T-helper 1 cell treated with Interleukin-12 subunit alpha and Interleukin-12 subunit beta and Interleukin-4 antibody, amounts not matched to agents 30 ng/mL and 1 ng/mL, for 36 hours (primary cell): ENCODE data around the gene FTCDNL1. TPM values are rescaled to one million over a fixed set of nuclear protein-coding genes. Genes with fewer than 3 reads are reported as not detected.

Source experiments
- intact Hi-C: fragments of 100-400 bp; cut with micrococcal nuclease; formaldehyde crosslinking; loops from one replicate; pipeline ENCODE4 v1.15.1; 2024
- total RNA-seq: library from RNA; stranded (reverse); gene quantifications from 2 replicates; pipeline ENCODE4 v1.2.3, GENCODE V29; 2022

Gene FTCDNL1
- total RNA-seq: 0.71 and 1.0 TPM in 2 replicates

DNA sequence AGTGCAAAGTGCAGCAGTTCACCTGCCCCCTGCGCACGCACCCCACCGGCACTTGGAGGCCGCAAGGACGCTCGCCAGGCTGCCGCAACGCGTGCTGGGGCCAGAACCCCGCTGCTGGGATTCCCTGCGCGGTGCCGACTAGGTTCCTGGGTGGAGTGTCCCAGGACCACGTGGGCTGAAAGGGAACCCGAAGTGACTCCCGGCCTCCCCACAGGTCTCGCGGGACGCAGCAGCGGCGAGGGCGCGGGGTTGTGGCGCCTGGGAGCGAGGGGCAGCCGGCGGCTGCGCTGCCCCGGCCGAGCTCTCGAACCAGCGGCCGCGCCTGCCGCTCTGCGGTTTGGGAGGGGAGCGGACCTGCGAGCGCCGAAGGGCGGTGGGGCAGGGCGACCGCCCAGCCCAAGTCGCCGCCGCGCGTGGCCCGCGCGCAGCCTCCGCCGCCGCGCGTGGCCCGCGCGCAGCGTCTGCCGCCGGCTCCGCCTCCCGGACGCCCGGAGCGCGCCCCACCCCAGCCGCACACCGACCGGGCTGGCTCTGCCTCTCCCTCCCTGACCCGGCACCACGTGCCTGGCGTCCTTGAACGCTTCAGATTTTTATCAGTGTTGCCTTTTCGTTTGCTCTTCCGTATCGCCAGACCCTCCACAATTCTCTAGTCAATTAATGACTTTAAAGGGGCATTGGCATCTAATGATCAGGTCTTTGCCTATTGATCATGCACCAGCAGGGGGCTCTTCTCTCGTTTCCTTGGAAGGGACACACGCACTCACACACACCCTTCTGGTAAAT is at the start of gene FTCDNL1:
Gene FTCDNL1 (minus strand): TSS at position 475 of the 783 bp plus-strand sequence. CDS start 2,230 bp downstream, outside the sequence.
- intact Hi-C loops: loop anchor here (1.0 to 5.0 kb wide), 10 partner anchors 10 to 960 kb away; partner anchors contain the start of genes BZW1, C2orf69, MAIP1 and SGO2

DNA sequence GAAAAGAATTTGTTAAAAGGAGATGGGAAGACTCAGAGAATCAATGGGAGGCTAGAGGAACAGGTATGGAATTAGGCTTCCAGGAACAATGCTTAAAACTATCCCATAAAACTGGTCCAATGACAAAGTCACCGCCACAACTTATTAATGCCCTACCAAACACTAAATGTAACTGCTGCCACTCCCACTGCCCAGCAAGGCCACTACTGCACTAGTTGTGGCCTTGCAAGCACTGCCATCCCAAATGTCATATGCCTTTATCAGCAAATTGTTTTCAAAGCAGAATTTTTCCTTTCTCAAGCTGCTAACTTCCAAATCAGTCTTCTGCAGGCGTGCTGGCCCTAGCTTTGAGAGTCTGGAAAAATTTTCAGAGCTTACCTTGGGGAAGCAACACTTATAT is 45.6 kb upstream of the FTCDNL1 start:
- intact Hi-C loops: no loop called here

DNA sequence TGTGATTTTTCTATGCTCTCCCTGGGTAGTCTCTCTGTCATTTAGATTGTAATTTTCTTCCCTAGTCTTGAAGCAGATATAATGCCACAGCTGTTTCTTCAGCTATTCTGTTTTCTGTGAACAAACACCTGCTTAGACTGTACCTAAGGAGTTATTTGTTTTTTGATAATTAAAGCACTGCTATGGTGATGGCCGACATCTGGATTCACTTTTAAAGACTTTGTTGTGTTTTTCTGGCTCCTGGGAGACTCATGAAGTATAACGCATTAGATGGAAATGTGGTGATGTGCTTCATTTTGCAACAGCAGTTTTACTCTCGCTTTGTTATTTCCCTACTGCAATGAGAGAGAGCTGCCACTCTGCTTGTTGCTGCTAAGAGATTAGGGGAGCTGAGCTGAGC is 44.4 kb upstream of the FTCDNL1 start:
- intact Hi-C loops: no loop called here

DNA sequence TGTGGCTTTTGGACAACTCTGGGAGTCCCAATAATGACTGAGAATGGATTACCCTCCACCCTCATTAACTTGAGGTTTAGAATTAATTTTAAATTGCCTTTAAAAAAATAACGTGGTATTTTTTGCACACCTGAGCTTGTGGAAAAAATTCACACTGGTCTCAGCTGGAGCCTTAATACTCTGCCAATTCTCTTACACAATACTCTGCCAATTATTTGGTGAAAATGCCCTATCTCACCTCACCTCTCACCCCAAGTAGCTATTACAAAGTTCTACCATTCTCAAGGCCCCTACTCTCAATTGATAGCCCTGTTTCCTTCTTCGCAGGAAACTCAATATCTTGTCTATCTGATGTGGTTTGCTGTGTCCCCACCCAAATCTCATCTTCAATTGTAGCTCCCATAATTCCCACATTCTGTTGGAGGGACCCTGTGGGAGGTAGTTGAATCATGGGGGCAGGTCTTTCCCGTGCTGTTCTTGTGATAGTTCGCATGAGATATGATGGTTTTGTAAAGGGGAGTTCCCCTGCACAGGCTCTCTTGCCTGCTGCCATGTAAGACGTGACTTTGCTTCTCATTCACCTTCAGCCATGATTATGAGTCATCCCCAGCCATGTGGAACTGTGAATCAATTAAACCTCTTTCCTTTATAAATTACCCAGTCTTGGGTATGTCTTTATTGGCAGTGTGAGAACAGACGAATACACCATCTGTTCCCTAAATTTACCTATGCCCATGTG is 32.7 kb upstream of the FTCDNL1 start:
- intact Hi-C loops: no loop called here

DNA sequence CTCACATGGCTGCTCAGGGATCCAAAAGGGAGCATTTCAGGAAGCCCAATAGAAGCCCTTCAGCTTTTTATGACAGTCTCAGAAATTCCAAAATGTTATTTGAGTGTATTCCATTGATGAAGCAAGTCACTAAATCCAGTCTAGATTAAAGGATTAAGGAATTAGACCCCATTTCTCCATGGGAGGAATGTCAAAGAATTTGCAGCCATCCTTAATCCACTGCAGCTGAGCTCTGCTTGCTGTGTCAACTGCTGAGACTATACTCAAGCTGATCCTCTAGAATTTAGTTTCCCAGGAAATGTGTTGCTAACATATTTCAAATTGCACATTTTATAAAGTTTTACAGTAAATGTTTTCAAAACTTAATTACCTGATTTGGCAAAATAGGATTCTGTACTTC is 31.7 kb upstream of the FTCDNL1 start:
- intact Hi-C loops: no loop called here

DNA sequence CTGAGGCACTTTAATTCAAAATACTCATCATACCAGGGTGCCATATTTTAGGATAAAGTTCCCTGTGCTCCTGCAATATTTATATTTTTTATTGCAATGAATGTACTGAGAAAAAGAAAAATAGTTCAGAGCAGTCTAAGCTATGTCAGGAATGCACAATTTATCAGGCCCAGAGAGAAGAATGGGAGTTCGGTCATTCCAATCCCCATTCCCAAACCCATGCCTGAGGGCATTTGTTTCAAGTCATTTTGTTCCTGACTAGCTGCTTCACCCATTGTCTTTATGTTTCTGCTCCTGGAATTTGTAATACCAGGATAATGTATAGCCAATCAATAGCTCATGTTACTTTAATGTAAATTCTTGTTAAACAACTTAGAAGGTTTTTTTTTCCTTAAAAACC is 24.4 kb upstream of the FTCDNL1 start:
- intact Hi-C loops: no loop called here

DNA sequence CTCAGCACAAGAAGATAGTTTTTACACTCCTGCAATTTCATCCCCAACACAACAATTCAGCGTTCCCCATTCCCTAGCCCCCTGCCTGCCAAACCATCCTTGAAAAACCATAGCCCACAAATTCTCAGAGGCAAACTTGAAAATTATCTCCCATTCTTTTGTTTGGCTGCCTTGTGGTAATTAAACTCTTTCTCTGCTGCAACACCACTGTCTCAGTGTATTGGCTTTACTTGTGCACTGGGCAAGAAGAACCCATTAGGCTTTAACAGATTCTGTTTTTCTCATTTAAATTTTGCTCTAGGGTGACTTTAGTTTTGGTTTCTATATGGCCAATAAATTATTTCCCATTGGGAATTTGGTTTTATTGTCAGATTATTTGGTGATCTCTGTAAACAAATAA is 23.2 kb upstream of the FTCDNL1 start:
- intact Hi-C loops: no loop called here

DNA sequence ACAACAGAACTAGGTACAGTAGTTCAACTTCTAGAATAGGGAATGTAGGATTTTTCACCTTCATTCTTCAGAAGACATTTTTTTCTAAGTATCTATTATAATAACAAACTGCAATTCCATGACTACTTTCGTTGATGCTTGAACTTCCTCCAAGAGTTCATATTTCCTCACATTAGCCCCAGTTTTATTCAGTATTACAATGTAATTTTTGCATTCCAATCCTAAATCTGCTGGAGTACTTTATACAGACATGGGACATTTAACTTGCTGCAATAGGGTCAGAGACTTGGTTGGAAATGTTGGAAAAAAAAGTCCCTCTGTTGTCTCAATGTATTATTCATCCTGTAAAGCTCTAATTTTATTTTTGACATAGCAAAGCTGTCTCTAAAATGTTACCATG is 19.6 kb upstream of the FTCDNL1 start:
- intact Hi-C loops: no loop called here

DNA sequence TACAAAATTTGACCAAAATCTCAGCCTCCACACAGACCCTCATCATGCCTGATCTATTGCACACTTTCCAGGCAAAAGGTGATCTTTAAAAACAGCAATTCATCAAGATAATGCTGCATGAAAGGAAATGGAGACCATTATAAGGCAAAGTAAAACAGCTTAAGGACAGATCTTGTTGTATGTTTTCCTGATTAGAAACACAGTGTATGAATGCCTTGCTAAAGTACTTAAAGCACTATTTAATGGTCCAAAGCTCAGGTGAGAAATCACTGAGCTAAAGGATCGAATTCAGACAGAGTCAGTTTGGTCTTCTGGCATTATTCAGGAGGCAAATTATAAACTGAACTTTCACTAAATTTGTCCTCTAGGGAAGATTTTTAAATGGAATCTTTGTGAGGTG is 18.7 kb upstream of the FTCDNL1 start:
- intact Hi-C loops: no loop called here

DNA sequence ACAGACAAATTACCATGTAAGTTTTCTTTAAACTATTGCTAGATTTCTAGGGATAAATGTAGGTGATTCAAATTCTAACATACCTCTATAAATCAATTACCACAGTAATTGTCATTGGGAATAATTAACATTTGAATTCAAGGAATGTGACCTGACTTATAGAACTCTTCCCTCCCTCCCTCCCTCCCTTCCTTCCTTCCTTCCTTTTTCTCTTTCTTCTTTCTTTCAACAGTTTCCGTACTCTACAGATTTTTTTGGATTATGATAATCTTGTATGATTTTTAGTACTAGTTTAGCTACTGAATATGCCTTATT is 18.2 kb upstream of the FTCDNL1 start:
- intact Hi-C loops: no loop called here

DNA sequence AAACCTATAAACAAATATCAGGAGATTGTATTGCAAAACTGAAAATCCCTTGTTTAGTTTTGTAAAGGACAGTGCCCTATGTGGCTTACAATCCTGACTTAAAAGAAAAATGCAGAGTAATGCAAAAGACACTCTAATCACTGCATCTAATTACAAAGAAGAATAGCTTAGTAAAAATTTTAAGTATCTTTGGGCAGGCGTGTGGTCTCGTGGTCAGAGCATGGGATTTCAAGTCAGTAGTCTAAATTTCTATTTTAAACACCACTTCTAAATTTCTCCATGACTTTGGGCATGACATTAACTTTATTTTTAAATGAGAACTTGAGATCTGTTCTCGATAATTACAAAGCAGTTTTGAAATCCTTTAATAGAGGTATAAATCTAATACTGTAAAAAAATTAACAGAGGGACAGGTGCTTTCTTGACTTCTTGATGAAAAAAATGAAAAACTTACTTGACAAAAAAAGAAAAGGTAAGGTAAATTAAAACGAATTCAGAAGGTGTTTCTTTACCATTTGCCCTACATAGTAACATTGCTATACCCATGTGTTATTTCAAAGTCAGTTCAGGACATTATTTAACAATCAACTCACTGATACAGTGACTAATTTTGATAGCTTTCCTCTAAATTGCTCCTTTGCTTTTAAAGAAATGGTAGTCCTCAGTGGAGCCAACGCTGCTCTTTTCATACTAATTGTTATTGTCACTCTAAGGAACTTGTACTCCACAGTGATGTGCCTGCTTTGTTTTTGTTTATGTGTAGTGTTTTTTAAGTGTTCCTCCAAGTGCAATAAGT is 17.6 kb upstream of the FTCDNL1 start:
- intact Hi-C loops: no loop called here

DNA sequence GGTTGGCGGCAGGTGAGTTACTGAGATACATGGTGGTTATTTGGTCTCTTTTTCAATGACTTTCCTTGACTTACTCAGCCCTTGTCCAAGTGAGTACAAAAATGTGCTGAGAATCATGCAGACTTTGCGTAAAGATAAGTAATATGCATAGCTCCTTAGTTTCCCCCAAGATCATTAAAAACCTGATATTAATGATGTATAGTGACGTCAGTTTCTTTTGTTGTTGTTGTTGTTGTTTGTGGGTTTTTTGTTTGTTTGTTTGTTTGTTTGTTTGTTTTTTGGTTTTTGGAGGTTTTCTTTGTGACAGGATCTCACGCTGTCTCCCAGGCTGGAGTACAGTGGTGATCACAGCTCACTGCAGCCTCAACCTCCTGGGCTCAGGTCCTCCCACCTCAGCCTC is 14.9 kb upstream of the FTCDNL1 start:
- intact Hi-C loops: no loop called here

DNA sequence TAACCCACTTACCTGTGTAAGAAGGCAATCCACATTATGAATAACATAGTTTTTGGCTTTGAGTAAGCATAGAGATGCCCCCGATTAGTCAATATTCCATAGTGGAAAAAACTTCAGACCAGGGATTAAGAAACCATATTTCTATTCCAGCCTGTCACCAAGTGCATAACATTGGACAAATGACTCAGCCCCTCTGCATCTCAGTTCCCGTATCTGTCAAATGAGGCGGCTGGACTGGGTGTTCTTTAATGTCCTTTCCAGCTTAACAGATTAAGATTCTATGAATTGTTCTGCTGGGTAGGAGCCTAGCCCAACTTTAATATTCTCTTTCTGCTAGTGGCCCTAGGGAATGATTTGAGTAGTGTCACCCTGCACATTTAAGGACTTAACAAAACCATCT is 11.8 kb upstream of the FTCDNL1 start:
- intact Hi-C loops: loop anchor here (5.0 kb wide), 1 partner anchor 120 kb away; no protein-coding TSS in a partner anchor

DNA sequence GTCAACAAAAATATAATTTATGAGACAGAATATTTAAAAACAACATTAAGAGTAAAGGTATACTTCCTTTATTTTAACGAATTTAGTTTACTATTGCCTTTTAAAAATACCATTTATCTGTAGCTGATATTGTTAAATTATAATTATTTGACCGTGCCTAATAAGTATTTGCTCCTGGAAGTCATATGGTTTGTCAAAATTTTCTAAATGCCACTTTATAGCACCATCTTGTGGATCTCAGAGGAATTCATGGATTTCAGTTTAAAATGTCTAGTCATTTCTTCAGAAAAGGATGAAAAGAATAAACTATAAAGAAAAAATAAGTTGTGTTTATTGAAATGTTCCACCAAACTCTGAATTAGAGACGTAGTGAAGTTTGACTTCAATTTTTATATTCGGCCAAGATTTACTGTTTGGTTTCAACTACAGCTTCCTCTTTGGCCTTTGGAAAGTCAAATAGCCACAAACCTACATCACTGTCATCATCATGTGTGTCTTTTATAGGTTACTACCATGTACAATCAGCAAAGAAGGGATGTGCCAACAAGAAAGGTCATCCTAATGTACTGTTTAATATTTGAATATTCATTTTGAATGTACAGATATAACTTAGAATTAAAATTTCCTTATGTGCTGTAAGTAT is 10.3 kb upstream of the FTCDNL1 start:
- intact Hi-C loops: loop anchor here (1.0 to 5.0 kb wide), 5 partner anchors 10 to 157 kb away; partner anchors contain the start of genes C2orf69 and FTCDNL1

DNA sequence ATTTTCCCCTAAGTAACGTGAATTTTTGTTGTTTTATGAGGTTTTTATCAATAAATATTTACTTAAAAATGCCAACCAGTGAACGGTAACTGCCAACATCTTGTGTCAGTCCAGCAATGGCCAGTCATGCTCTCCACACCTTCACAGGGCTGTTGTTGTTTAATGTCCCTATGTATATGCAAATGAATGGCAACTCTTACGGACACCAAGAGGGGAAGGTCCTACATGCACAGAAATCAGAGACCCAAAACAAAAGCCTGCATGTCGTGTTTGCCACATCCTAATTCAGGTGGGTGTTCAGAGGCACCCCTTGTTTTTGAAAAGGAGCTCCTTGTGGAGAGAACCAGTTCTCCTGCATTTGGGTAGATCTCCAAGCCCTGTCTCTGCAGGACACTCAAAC is 4.8 kb upstream of the FTCDNL1 start:
- intact Hi-C loops: no loop called here

DNA sequence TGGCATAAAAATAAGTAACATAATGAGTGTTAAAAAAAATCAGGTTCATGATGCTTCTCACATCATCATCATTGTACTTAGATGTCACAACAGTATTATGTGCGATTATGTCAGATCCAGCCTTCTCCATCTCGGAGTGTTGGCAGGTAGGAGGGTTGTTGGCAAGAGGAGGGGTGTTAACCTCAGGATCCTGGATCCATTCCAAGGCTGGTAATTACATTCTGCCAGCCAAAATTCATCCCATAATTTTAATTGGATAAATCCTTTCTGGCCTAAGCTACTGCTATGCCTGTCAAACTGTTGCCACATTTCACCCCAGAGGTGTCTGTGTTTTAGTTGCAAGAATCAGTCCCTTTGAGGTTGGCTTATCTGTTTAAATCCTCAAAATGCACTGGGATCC is 891 bp upstream of the FTCDNL1 start:
- intact Hi-C loops: loop anchor here (1.0 to 5.0 kb wide), 10 partner anchors 9 to 959 kb away; partner anchors contain the start of genes BZW1, C2orf69, MAIP1 and SGO2

DNA sequence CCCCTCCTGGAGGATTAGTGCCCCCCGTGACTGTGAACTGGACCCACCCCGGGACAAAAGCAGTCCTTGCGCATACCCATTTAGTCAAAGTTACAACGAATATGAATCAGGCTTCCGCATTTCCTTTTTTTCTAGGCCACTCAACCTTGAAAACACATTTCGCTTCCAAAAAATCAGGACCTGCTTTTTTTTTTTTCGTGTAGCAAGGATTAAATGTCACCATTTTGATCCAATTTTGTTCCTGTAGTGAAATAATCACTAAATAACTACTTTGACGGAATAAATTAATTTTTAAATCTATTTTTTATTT is 464 bp upstream of the FTCDNL1 start:
- intact Hi-C loops: loop anchor here (1.0 to 5.0 kb wide), 10 partner anchors 10 to 959 kb away; partner anchors contain the start of genes BZW1, C2orf69, MAIP1 and SGO2

DNA sequence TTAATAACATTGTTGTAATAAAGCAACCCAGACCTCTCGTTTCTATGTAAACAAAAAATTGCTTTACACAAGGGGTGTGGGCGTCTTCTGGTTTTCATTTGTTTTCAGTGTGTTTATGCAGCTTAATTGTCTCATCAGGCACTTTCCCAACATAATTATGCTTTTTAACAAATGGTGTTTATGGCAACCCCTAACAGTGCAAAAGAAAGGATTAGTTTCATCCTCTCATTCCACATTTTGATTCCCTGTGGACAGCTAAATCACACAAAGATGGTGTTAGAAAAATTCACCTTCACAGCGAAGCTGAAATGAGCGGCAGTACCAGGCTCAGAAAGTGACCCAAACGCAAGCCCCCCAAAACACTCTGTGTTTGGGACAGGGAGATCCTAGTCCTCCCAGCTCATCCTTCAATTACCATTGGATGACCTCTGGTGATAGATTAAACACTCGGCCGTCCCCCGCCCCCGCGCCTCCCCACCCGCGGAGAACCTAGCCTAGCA is 724 bp downstream of the FTCDNL1 start:
- intact Hi-C loops: loop anchor here (2.0 to 5.0 kb wide), 5 partner anchors 522 to 961 kb away; partner anchors contain the start of genes BZW1 and SGO2

DNA sequence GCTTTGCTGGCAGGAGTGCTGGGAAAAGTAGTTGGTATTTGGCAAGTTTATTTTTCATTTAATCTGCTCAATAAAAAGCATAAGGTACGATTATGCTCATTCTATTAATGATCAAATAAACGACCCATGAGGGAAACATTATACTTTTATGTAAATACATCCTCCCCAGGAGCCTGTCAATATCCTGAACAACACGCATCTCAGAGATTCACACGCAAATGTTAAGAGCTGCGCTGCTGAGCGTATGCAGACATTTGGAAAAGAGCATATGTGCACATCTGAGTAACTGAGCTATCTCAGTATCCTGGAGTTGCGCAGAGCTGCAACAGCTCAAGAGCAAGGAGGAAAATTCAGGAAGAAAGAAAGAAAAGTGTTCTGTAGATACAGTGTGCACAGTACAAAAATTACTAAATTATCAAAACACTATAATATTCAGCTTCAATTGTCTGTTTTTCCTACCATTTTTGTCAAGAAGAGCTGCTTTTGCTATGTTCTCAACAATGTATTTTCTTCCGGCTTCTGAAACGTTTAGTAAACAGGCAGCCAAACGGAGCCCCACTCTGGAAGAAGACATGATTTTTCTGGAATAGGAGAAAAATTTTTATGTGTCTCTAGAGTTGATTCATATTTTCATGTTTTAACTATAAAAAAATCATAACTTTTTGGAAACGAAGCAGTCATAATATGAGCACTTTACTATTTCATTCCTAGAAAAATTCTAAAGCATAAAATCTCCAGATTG is 2.4 kb downstream of the FTCDNL1 start:
- intact Hi-C loops: no loop called here

DNA sequence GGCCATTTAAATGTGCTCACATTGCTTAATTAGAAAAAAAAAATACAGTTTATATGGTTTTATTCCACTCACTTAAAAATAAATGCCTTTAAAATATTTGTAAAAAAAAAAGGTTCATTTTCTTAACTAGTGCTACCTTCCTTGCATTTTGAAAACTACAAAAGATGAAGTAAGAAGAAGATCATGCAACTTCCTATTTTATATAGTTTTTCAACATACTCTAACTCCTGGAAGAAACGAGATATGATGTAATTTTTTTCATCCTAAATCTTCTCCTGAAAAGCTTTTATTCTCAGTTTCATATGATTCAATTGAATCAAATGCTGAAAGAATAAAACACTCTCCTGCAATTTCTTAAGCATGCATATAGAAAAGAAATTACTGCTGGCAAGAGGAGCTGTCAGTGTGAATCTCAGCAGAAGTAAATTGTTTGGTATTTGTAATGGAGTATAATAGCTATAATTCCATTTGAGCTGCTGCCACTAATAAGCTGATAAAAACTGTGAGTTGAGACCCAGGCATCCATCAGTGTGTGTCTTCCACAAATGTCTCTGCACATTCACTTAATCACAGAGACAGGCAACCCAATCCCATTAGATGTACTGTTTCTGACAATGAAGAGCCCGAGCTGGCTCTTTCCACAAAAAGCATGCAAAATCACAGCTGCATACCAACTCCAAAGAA is 3.7 kb downstream of the FTCDNL1 start:
- intact Hi-C loops: no loop called here
